Tibial nerve (tissue), 4 donors: Measurements from ENCODE around the gene PLA2G6. TPM values are rescaled to one million over a fixed set of nuclear protein-coding genes. Genes with fewer than 3 reads are reported as not detected.

Source experiments
- DNase-seq, 2 donors: peaks; one replicate each; pipeline ENCODE4 v3.0.0-alpha.2; 2019; ENCODE audit warnings: low spot score in 2 of 2
- H3K27ac ChIP-seq, 4 donors: fragments of 200-600 bp; sonication (generic) in 3 of 4; one replicate each; pipeline ENCODE4 v1.5.1; 2017 to 2019; ENCODE audit warnings: mild to moderate bottlenecking in 1 of 4
- H3K27me3 ChIP-seq, 2 donors: fragments of 200-600 bp; sonication (generic) in 1 of 2; one replicate each; pipeline versions ENCODE4 v1.5.1 to v1.6.0; 2017 to 2019
- H3K36me3 ChIP-seq, 3 donors: fragments of 200-600 bp; sonication (generic); one replicate each; pipeline ENCODE4 v1.5.1; 2018 to 2019
- H3K4me1 ChIP-seq, 4 donors: fragments of 200-600 bp; sonication (generic) in 3 of 4; one replicate each; pipeline ENCODE4 v1.5.1; 2017 to 2019
- H3K4me3 ChIP-seq, 4 donors: fragments of 200-600 bp; sonication (generic) in 3 of 4; one replicate each; pipeline ENCODE4 v1.5.1; 2017 to 2019; ENCODE audit warnings: mild to moderate bottlenecking in 1 of 4, moderate library complexity in 1 of 4
- H3K9me3 ChIP-seq, 4 donors: fragments of 200-600 bp; sonication (generic) in 3 of 4; one replicate each; pipeline ENCODE4 v1.5.1; 2017 to 2019
- CTCF ChIP-seq, 5 experiments: fragments of 200-600 bp in 3 of 5; fragments of 450-650 bp in 2 of 5; sonication (generic) in 3 of 5; IDR thresholded peaks; one replicate each; pipeline ENCODE4 v1.5.1; 2016 to 2019; ENCODE audit warnings: antibody characterized with exemption in 5 of 5, mild to moderate bottlenecking in 3 of 5, moderate library complexity in 2 of 5
- EP300 ChIP-seq, 2 donors: sonication (generic); formaldehyde crosslinking; IDR thresholded peaks; one replicate each; pipeline ENCODE4 v1.6.1; 2017; ENCODE audit warnings: antibody characterized with exemption in 2 of 2, mild to moderate bottlenecking in 1 of 2
- POLR2A ChIP-seq, 2 donors: fragments of 450-650 bp; IDR thresholded peaks; one replicate each; pipeline ENCODE4 v1.6.1; 2017; ENCODE audit warnings: antibody characterized with exemption in 2 of 2, mild to moderate bottlenecking in 2 of 2, moderate library complexity in 2 of 2
- WGBS, 2 donors: methylation state at CpG; one replicate each; pipeline ENCODE4 v1.1.5; 2018; 5-methylcytosine and 5-hydroxymethylcytosine counted together
- total RNA-seq, 4 donors: library from RNA; depleted of rRNA; stranded (reverse); fragments of >200 nt; gene quantifications; one replicate each; pipeline ENCODE4 v1.1.0, GENCODE V29; 2016

PLA2G6 gene
- total RNA-seq, 4 donors from 2014 or later = 48.5 to 60.3 (median 55.1) TPM

- 76 to 81% methylated on average over 4 to 5 of the region's 5 CpGs for WGBS, 2 donors
- no peaks in the 10 kb centered on the region for H3K9me3 ChIP-seq
- H3K27me3 ChIP-seq = peaks cover 0 to 35% of the 10 kb centered on the region in 2 donors
- no peak overlapping the region for H3K27ac ChIP-seq
- DNase-seq = no peak
- H3K4me3 ChIP-seq = no peak overlapping the region
- peaks cover 0 to 54% (median 21%) of the 10 kb centered on the region in 4 donors for H3K4me1 ChIP-seq
- H3K36me3 ChIP-seq = peaks cover 0 to 40% (median 2%) of the 10 kb centered on the region in 3 donors
- TF ChIP-seq POLR2A (IDR thresholded peaks at IDR 0.05) = no peak
- no peak for TF ChIP-seq EP300 (IDR thresholded peaks at IDR 0.05)
- TF ChIP-seq CTCF (IDR thresholded peaks at IDR 0.05) = no peak
Measured at GRCh38 chr22:38085501-38085900, 96.1 kb downstream of the PLA2G6 start.

- no peaks in the 10 kb centered on the region for H3K9me3 ChIP-seq
Measured at GRCh38 chr22:38085056-38085455, 96.6 kb downstream of the PLA2G6 start.

GRCh38 chr22:38083931-38084631, 97.5 kb downstream of the PLA2G6 start, which contains the start of gene SLC16A8:
SLC16A8 (minus strand) TSS chr22:38084184; CDS start chr22:38082873, 1,311 bp downstream.
- peak within 1 kb of the TSS in 1 of 4 donors; percentile 51 for H3K27ac ChIP-seq
- no peaks in the 10 kb centered on the region for H3K9me3 ChIP-seq
- 55 to 63% methylated on average over 12 to 15 of the region's 16 CpGs for WGBS, 2 donors
- H3K4me1 ChIP-seq = peaks cover 0 to 49% (median 21%) of the 10 kb centered on the region in 4 donors
- no peak for TF ChIP-seq CTCF (IDR thresholded peaks at IDR 0.05)
- TF ChIP-seq POLR2A (IDR thresholded peaks at IDR 0.05) = no peak
- no peak for TF ChIP-seq EP300 (IDR thresholded peaks at IDR 0.05)
- no peak for DNase-seq
- H3K36me3 ChIP-seq = peaks cover 0 to 40% (median 2%) of the 10 kb centered on the region in 3 donors
- no peak within 1 kb of the TSS for H3K4me3 ChIP-seq
- H3K27me3 ChIP-seq = peaks cover 0 to 33% of the 10 kb centered on the region in 2 donors

More at GRCh38 chr22:38085056-38085455, 96.6 kb downstream of the PLA2G6 start:
- peaks cover 0 to 55% (median 21%) of the 10 kb centered on the region in 4 donors for H3K4me1 ChIP-seq
- TF ChIP-seq POLR2A (IDR thresholded peaks at IDR 0.05) (no peak), EP300 (IDR thresholded peaks at IDR 0.05) (no peak), CTCF (IDR thresholded peaks at IDR 0.05) (no peak)
- DNase-seq = no peak
- no peak overlapping the region for H3K27ac ChIP-seq
- no peak overlapping the region for H3K4me3 ChIP-seq
- WGBS, 2 donors = 91 to 95% methylated on average over 11 to 12 of the region's 12 CpGs
- H3K27me3 ChIP-seq = peaks cover 0 to 37% of the 10 kb centered on the region in 2 donors
- peaks cover 0 to 40% (median 2%) of the 10 kb centered on the region in 3 donors for H3K36me3 ChIP-seq

- DNase-seq = no peak
- TF ChIP-seq CTCF (IDR thresholded peaks at IDR 0.05) (no peak), EP300 (IDR thresholded peaks at IDR 0.05) (no peak), POLR2A (IDR thresholded peaks at IDR 0.05) (no peak)
- H3K9me3 ChIP-seq = no peaks in the 10 kb centered on the region
- peaks cover 0 to 26% of the 10 kb centered on the region in 2 donors for H3K27me3 ChIP-seq
- H3K27ac ChIP-seq = peak overlapping the region in 1 of 4 donors; percentile 51
- WGBS, 2 donors = 71 to 78% methylated on average over 24 of the region's 24 CpGs
- peaks cover 0 to 40% (median 2%) of the 10 kb centered on the region in 3 donors for H3K36me3 ChIP-seq
- H3K4me1 ChIP-seq = peaks cover 0 to 41% (median 14%) of the 10 kb centered on the region in 4 donors
- H3K4me3 ChIP-seq = peak overlapping the region in 1 of 4 donors; percentile 51
Measured at GRCh38 chr22:38082986-38083710, 98.5 kb downstream of the PLA2G6 start.
